Parathyroid adenoma (tissue), 2 donors: Measurements from ENCODE around the gene BRD9.

Experiments
- H2AFZ ChIP-seq: fragments of 300-600 bp; sonication (generic); one replicate; pipeline ENCODE4 v1.7.0; 2017; ENCODE audit warnings: antibody characterized with exemption, mild to moderate bottlenecking
- H3K27ac ChIP-seq: fragments of 300-600 bp; sonication (generic); one replicate; pipeline ENCODE4 v1.7.0; 2017
- H3K27me3 ChIP-seq: fragments of 300-600 bp; sonication (generic); one replicate; pipeline ENCODE4 v1.7.0; 2017; ENCODE audit warnings: low read length; ENCODE audit not compliant: control insufficient read depth, insufficient read depth
- H3K36me3 ChIP-seq: fragments of 300-600 bp; sonication (generic); one replicate; pipeline ENCODE4 v1.7.0; 2017; ENCODE audit warnings: low read length; ENCODE audit not compliant: control insufficient read depth, insufficient read depth
- H3K4me1 ChIP-seq: fragments of 300-600 bp; sonication (generic); one replicate; pipeline ENCODE4 v1.7.0; 2017; ENCODE audit warnings: control low read depth
- H3K4me2 ChIP-seq: fragments of 300-600 bp; sonication (generic); one replicate; pipeline ENCODE4 v1.7.0; 2017; ENCODE audit warnings: low read length
- H3K4me3 ChIP-seq: fragments of 300-600 bp; sonication (generic); one replicate; pipeline ENCODE4 v1.7.0; 2017; ENCODE audit warnings: low read depth, low read length
- H3K79me2 ChIP-seq: fragments of 300-600 bp; sonication (generic); one replicate; pipeline ENCODE4 v1.7.0; 2017; ENCODE audit warnings: control low read depth
- H3K9ac ChIP-seq: fragments of 300-600 bp; sonication (generic); one replicate; pipeline ENCODE4 v1.7.0; 2017; ENCODE audit warnings: mild to moderate bottlenecking
- H3K9me3 ChIP-seq: fragments of 300-600 bp; sonication (generic); one replicate; pipeline ENCODE4 v1.7.0; 2017; ENCODE audit warnings: low read length; ENCODE audit not compliant: control insufficient read depth
- CTCF ChIP-seq: fragments of 300-600 bp; sonication (generic); IDR thresholded peaks from one replicate; pipeline ENCODE4 v1.7.0; 2017; ENCODE audit warnings: antibody characterized with exemption, mild to moderate bottlenecking
- donor health status: primary hyperparathyroidism.

BRD9 gene

GRCh38 chr5:893711-894110 is 1.1 kb upstream of the BRD9 start:
- H3K4me1 ChIP-seq, result peaks cover 3% of the 10 kb centered on the region
- no peak overlapping the region for H3K4me2 ChIP-seq
- no peak overlapping the region for H3K27ac ChIP-seq
- no peak for TF ChIP-seq CTCF
- no peaks in the 10 kb centered on the region for H3K9me3 ChIP-seq
- H3K27me3 ChIP-seq, result no peaks in the 10 kb centered on the region
- no peak overlapping the region for H3K4me3 ChIP-seq
- H2AFZ ChIP-seq, result no peak overlapping the region
- peaks cover 12% of the 10 kb centered on the region for H3K79me2 ChIP-seq
- H3K9ac ChIP-seq, result no peak overlapping the region
- no peaks in the 10 kb centered on the region for H3K36me3 ChIP-seq

GRCh38 chr5:893137-893506 is 521 bp upstream of the BRD9 start:
- H3K27me3 ChIP-seq, result no peaks in the 10 kb centered on the region
- H3K4me2 ChIP-seq, result peak overlapping the region; percentile 90
- H3K79me2 ChIP-seq, result peaks cover 12% of the 10 kb centered on the region
- H3K4me1 ChIP-seq, result peaks cover 3% of the 10 kb centered on the region
- H2AFZ ChIP-seq, result peak overlapping the region; percentile 82
- H3K9ac ChIP-seq, result no peak overlapping the region
- H3K36me3 ChIP-seq, result no peaks in the 10 kb centered on the region
- H3K4me3 ChIP-seq, result no peak overlapping the region
- H3K9me3 ChIP-seq, result no peaks in the 10 kb centered on the region
- no peak overlapping the region for H3K27ac ChIP-seq
- TF ChIP-seq CTCF, result no peak

- peak overlapping the region; percentile 87 for H3K4me3 ChIP-seq
- no peaks in the 10 kb centered on the region for H3K36me3 ChIP-seq
- no peaks in the 10 kb centered on the region for H3K27me3 ChIP-seq
- H2AFZ ChIP-seq, result peak overlapping the region; percentile 85
- peaks cover 12% of the 10 kb centered on the region for H3K79me2 ChIP-seq
- peak overlapping the region; percentile 61 for H3K27ac ChIP-seq
- TF ChIP-seq CTCF, result no peak
- H3K9ac ChIP-seq, result peak overlapping the region; percentile 55
- peak overlapping the region; percentile 90 for H3K4me2 ChIP-seq
- peaks cover 3% of the 10 kb centered on the region for H3K4me1 ChIP-seq
- no peaks in the 10 kb centered on the region for H3K9me3 ChIP-seq
These were observed 686 bp downstream of the BRD9 start for GRCh38 chr5:891837-892393.

- H3K9ac ChIP-seq, result no peak overlapping the region
- H3K4me1 ChIP-seq, result peaks cover 3% of the 10 kb centered on the region
- no peaks in the 10 kb centered on the region for H3K36me3 ChIP-seq
- H3K27me3 ChIP-seq, result no peaks in the 10 kb centered on the region
- no peaks in the 10 kb centered on the region for H3K9me3 ChIP-seq
- no peak overlapping the region for H2AFZ ChIP-seq
- no peak overlapping the region for H3K27ac ChIP-seq
- H3K4me2 ChIP-seq, result peak overlapping the region; percentile 90
- peak overlapping the region; percentile 87 for H3K4me3 ChIP-seq
- TF ChIP-seq CTCF, result no peak
- peaks cover 12% of the 10 kb centered on the region for H3K79me2 ChIP-seq
These were observed 1.3 kb downstream of the BRD9 start for GRCh38 chr5:891117-891836.
